Muscle layer of duodenum (tissue), 2 donors: Measurements from ENCODE around the gene OR14J1.
"Not testable (repeated sequence)": the region's sequence is repeated elsewhere in the genome, so short reads cannot be mapped to it uniquely, and the experiment has no call there.

Source experiments
- H3K27ac ChIP-seq: one replicate; pipeline ENCODE4 v1.7.0; 2013; ENCODE audit warnings: mild to moderate bottlenecking, low read length
- H3K27me3 ChIP-seq: one replicate; pipeline ENCODE4 v1.7.0; 2013; ENCODE audit warnings: low read depth, mild to moderate bottlenecking, control low read depth, low read length
- H3K36me3 ChIP-seq, 2 donors: one replicate each; pipeline ENCODE4 v1.7.0; 2013; ENCODE audit warnings: low read length in 2 of 2, control low read depth in 1 of 2, mild to moderate bottlenecking in 1 of 2; ENCODE audit not compliant: insufficient read depth in 2 of 2, control insufficient read depth in 1 of 2
- H3K4me1 ChIP-seq, 2 donors: one replicate each; pipeline ENCODE4 v1.7.0; 2013; ENCODE audit warnings: low read length in 2 of 2, mild to moderate bottlenecking in 2 of 2, control low read depth in 1 of 2, moderate library complexity in 1 of 2; ENCODE audit not compliant: insufficient read depth in 2 of 2, control insufficient read depth in 1 of 2
- H3K4me3 ChIP-seq, 2 donors: one replicate each; pipeline ENCODE4 v1.7.0; 2013; ENCODE audit warnings: low read length in 2 of 2, low read depth in 1 of 2, mild to moderate bottlenecking in 1 of 2
- H3K9me3 ChIP-seq, 2 donors: one replicate each; pipeline ENCODE4 v1.7.0; 2013; ENCODE audit warnings: low read length in 2 of 2, control low read depth in 1 of 2, mild to moderate bottlenecking in 1 of 2; ENCODE audit not compliant: control insufficient read depth in 1 of 2
- donor health status: healthy.

OR14J1 gene, protein sequence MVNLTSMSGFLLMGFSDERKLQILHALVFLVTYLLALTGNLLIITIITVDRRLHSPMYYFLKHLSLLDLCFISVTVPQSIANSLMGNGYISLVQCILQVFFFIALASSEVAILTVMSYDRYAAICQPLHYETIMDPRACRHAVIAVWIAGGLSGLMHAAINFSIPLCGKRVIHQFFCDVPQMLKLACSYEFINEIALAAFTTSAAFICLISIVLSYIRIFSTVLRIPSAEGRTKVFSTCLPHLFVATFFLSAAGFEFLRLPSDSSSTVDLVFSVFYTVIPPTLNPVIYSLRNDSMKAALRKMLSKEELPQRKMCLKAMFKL

GRCh38 chr6:29301316-29301715, at the start of gene OR14J1:
Gene OR14J1 (plus strand): TSS chr6:29301701. CDS start chr6:29306690, 4,989 bp downstream.
- no peaks in the 10 kb centered on the region for H3K27me3 ChIP-seq
- H3K27ac ChIP-seq = no peak within 1 kb of the TSS
- no peaks in the 10 kb centered on the region for H3K9me3 ChIP-seq
- no peak within 1 kb of the TSS for H3K4me3 ChIP-seq
- H3K4me1 ChIP-seq = no peaks in the 10 kb centered on the region
- no peaks in the 10 kb centered on the region for H3K36me3 ChIP-seq

DNA sequence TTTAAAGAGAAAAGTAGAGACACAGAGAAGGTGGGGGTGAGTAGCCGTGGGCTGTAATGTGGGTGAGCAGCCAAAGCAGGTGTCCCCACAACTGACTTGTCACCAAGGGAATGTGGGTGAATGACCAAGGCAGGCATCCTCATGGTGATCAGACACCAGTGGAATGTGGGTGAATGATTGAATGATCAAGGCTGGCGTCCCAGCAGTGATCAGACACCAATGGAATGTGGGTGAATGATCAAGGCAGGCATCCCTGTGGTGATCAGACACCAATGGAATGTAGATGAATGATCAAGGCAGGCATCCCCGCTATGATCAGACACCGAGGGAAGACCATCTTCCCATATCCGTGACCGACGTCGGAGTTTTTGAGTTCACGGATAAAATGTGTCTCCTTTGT, 49.8 kb upstream of the OR14J1 start:
- H3K9me3 ChIP-seq = peaks cover 0 to 3% of the 10 kb centered on the region in 2 donors

DNA sequence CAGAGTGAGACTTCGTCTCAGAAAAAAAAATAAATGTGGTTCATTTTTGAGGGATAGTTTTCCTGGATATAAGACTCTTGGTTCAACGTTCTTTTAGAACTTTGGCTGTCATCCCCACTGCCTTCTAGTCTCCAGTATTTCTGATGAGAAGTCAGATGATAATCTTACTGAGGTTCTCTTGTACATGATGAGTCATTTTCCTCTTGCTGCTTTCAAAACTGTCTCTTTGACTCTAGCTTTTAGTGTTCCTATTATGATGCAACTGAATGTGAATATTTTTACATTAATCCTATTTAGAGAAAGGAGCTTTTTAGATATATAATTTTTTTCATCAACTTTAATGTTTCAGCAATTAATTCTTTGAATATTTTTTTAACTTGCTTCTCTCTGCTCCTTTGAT, 46.0 kb upstream of the OR14J1 start:
- Histone ChIP-seq H3K27ac (no peak overlapping the region), H3K4me3 (no peak overlapping the region), H3K9me3 (peaks cover 0 to 3% of the 10 kb centered on the region in 2 donors)

More for the DNA sequence above, 49.8 kb upstream of the OR14J1 start:
- no peak overlapping the region for H3K4me3 ChIP-seq
- H3K27me3 ChIP-seq = no peaks in the 10 kb centered on the region
- H3K27ac ChIP-seq = no peak overlapping the region
- no peaks in the 10 kb centered on the region for H3K4me1 ChIP-seq
- H3K36me3 ChIP-seq = no peaks in the 10 kb centered on the region

GRCh38 chr6:29259721-29260120, 41.8 kb upstream of the OR14J1 start:
- no peak overlapping the region for H3K4me3 ChIP-seq
- H3K4me1 ChIP-seq = no peaks in the 10 kb centered on the region
- peaks cover 0 to 3% of the 10 kb centered on the region in 2 donors for H3K9me3 ChIP-seq
- no peaks in the 10 kb centered on the region for H3K27me3 ChIP-seq
- no peak overlapping the region for H3K27ac ChIP-seq
- no peaks in the 10 kb centered on the region for H3K36me3 ChIP-seq

More for the DNA sequence above, 46.0 kb upstream of the OR14J1 start:
- Histone ChIP-seq H3K27me3 (no peaks in the 10 kb centered on the region), H3K36me3 (no peaks in the 10 kb centered on the region), H3K4me1 (no peaks in the 10 kb centered on the region)

GRCh38 chr6:29263001-29263400, 38.5 kb upstream of the OR14J1 start:
- Histone ChIP-seq H3K4me3 (no peak overlapping the region), H3K36me3 (no peaks in the 10 kb centered on the region), H3K9me3 (no peaks in the 10 kb centered on the region), H3K4me1 (no peaks in the 10 kb centered on the region), H3K27ac (no peak overlapping the region), H3K27me3 (no peaks in the 10 kb centered on the region)

DNA sequence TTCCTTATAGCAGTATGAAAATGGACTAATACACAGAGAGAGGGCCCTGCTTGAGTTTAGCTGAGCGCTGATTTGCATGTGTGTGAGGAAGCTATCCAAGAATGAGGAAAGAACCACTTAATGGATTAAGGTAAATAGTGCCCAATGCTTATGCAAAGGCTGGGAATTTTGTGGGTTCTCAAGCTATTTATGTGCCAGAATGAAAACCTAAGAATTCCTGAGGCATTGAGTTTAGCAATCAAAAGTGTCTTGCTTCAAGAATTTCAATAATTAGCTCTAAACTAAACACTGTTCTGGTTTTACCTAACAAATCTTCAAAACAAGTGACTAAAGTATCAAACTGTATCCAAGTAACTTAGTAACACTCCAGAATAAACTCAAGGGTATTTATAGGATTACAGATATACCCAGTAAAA, 7.0 kb upstream of the OR14J1 start:
- Histone ChIP-seq H3K36me3 (no peaks in the 10 kb centered on the region), H3K27me3 (no peaks in the 10 kb centered on the region), H3K4me1 (no peaks in the 10 kb centered on the region), H3K9me3 (no peaks in the 10 kb centered on the region), H3K27ac (no peak overlapping the region), H3K4me3 (no peak overlapping the region)

- Histone ChIP-seq H3K4me3 (no peak overlapping the region), H3K27ac (no peak overlapping the region), H3K36me3 (no peaks in the 10 kb centered on the region), H3K27me3 (no peaks in the 10 kb centered on the region), H3K9me3 (no peaks in the 10 kb centered on the region), H3K4me1 (no peaks in the 10 kb centered on the region)
Measured at GRCh38 chr6:29295181-29295585, 6.3 kb upstream of the OR14J1 start.

DNA sequence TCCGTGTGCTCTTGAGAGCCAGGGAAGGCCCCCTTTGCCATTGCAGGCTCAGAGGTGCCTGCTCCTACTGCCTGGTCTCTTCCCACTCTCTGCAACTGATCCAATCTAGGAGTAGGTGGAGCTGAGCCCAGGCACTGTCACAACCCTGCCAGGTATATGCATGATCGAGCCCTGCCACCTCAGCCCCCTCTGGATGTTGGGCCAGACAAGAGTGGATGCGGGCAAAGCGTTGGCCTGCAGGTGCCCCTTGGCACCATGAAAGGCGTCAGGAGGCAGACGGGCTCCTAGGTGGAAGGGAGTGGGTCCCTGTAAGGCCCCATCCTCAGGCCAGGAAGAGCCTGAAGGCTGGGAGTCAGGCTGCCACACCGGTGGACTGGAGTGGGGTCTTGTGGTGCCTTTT, 5.9 kb upstream of the OR14J1 start:
- H3K36me3 ChIP-seq = no peaks in the 10 kb centered on the region
- no peak overlapping the region for H3K27ac ChIP-seq
- H3K4me1 ChIP-seq = no peaks in the 10 kb centered on the region
- no peaks in the 10 kb centered on the region for H3K9me3 ChIP-seq
- no peaks in the 10 kb centered on the region for H3K27me3 ChIP-seq
- H3K4me3 ChIP-seq = no peak overlapping the region

DNA sequence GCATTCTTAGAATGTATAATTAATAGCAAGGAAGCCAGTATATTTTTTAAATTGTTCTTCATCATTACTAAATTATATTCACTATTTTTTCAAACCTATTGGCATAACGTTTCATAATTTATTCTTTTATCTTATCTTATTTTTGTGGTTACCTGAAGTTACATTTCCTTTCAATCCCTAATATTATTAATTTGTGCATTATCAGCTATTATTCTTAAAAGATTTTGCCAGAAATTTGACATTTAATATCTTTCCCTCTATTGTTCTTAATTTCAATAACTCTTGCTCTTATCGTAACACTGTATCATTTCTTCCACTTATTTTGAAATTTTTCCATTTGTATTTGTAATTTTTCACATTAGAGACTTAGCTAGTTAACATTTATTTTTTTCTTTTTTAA, 18.4 kb downstream of the OR14J1 start:
- H3K27me3 ChIP-seq = no peaks in the 10 kb centered on the region
- H3K9me3 ChIP-seq = no peaks in the 10 kb centered on the region
- H3K4me1 ChIP-seq = no peaks in the 10 kb centered on the region
- H3K27ac ChIP-seq = no peak overlapping the region
- no peaks in the 10 kb centered on the region for H3K36me3 ChIP-seq
- H3K4me3 ChIP-seq = no peak overlapping the region

- not testable (repeated sequence) for H3K9me3 ChIP-seq, H3K4me1 ChIP-seq, H3K27ac ChIP-seq, H3K4me3 ChIP-seq, H3K27me3 ChIP-seq, H3K36me3 ChIP-seq
Measured at GRCh38 chr6:29323332-29323731, 21.8 kb downstream of the OR14J1 start.

DNA sequence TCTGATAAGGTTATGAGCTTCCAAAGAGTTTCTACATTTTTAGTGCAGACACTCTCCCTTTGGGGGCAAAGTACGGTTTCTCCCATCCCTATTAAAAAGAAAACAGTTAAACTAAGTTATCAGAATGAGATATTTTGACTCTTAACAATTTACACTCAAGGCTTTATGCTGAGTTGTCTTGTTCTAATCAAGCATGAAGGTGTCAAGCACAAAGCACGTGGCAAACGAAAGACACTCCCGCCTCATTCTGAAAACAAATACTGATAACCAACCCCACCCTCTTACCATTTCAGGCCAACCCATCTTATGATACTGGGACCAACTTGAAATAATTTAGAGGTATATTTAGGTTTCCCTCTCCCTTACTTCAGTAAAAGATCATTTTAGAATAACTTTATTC, 24.3 kb downstream of the OR14J1 start:
- H3K27ac ChIP-seq = no peak overlapping the region
- no peaks in the 10 kb centered on the region for H3K36me3 ChIP-seq
- H3K4me3 ChIP-seq = no peak overlapping the region
- H3K9me3 ChIP-seq = no peaks in the 10 kb centered on the region
- H3K27me3 ChIP-seq = no peaks in the 10 kb centered on the region
- no peaks in the 10 kb centered on the region for H3K4me1 ChIP-seq

DNA sequence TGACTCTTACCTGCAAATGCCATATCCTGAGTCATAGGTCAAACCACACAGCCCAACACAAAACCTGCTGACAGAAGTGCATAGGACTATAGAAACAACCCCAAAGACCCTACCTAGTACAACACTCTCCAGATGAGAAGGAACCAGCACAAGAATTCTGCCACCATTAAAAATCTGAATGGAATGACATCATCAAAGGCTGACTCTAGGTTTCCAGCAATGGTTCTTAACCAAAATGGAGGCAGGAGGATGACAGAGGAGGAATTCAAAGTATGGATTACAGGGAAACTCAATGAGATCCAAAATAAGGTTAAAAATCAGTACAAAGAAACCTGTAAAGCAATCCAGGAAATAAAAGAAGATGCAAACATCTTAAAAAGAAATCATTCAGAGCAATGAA, 31.2 kb downstream of the OR14J1 start:
- H3K4me1 ChIP-seq = no peaks in the 10 kb centered on the region
- H3K27me3 ChIP-seq = no peaks in the 10 kb centered on the region
- H3K36me3 ChIP-seq = no peaks in the 10 kb centered on the region
- H3K9me3 ChIP-seq = no peaks in the 10 kb centered on the region
- no peak overlapping the region for H3K4me3 ChIP-seq
- no peak overlapping the region for H3K27ac ChIP-seq
